ENCODE measurements around the gene USB1. TPM values are rescaled to one million over a fixed set of nuclear protein-coding genes. Genes with fewer than 3 reads are reported as not detected.

The USB1 gene
- total and polyA plus RNA-seq, 2 experiments from 2014 or later, result 7.6 to 48.4 TPM

GRCh38 chr16:58063377-58064076 is 62.3 kb downstream of the USB1 start:
- H3K4me1 ChIP-seq (ENCODE audit: insufficient read depth), result no peaks in the 10 kb centered on the region
- in situ Hi-C loops (cut with MboI), result no loop called here
- H3F3A ChIP-seq (ENCODE audit: insufficient read depth), result no peaks in the 10 kb centered on the region
- no peaks in the 10 kb centered on the region for H3K27me3 ChIP-seq (replicated peaks; ENCODE audit: insufficient read depth)
- H3K4me3 ChIP-seq, result no peak overlapping the region
- no peaks in the 10 kb centered on the region for H3K36me3 ChIP-seq (ENCODE audit: low read depth)
- H3K9ac ChIP-seq, result no peak overlapping the region
- H3K4me2 ChIP-seq (ENCODE audit: unreplicated experiment), result no peak overlapping the region
- no peaks in the 10 kb centered on the region for H3K79me2 ChIP-seq (ENCODE audit: insufficient read depth)
- H3K9me3 ChIP-seq (ENCODE audit: low read depth), result no peaks in the 10 kb centered on the region
- H3K9me2 ChIP-seq (ENCODE audit: insufficient read depth), result no peaks in the 10 kb centered on the region
- DNase-seq, result no peak
- WGBS, 2 experiments (ENCODE audit: low coverage in 1 of 2, low lambda C conversion rate in 2 of 2, missing lambda C conversion rate in 2 of 2), result 55 to 67% methylated on average over 8 of the region's 8 CpGs
- H2AFZ ChIP-seq, result no peak overlapping the region
- no peak overlapping the region for H3K27ac ChIP-seq
- no peaks in the 10 kb centered on the region for H4K20me1 ChIP-seq (ENCODE audit: insufficient read depth)
- TF ChIP-seq EZH2 (IDR thresholded peaks at IDR 0.05; ENCODE audit: insufficient read depth, poor library complexity, severe bottlenecking) (no peak), EZH2phosphoT487 (IDR thresholded peaks at IDR 0.05; ENCODE audit: insufficient read depth, low read depth) (no peak)

- Histone ChIP-seq H3K4me3 (no peak overlapping the region), H3K4me1 (ENCODE audit: insufficient read depth) (no peaks in the 10 kb centered on the region), H3K27me3 (replicated peaks; ENCODE audit: insufficient read depth) (no peaks in the 10 kb centered on the region), H3K9me3 (ENCODE audit: low read depth) (no peaks in the 10 kb centered on the region), H3K36me3 (ENCODE audit: low read depth) (no peaks in the 10 kb centered on the region), H3K9ac (no peak overlapping the region), H3F3A (ENCODE audit: insufficient read depth) (no peaks in the 10 kb centered on the region), H3K4me2 (ENCODE audit: unreplicated experiment) (no peak overlapping the region), H3K9me2 (ENCODE audit: insufficient read depth) (no peaks in the 10 kb centered on the region), H3K27ac (no peak overlapping the region), H2AFZ (no peak overlapping the region), H4K20me1 (ENCODE audit: insufficient read depth) (no peaks in the 10 kb centered on the region), H3K79me2 (ENCODE audit: insufficient read depth) (no peaks in the 10 kb centered on the region)
- TF ChIP-seq EZH2 (IDR thresholded peaks at IDR 0.05; ENCODE audit: insufficient read depth, poor library complexity, severe bottlenecking) (no peak), EZH2phosphoT487 (IDR thresholded peaks at IDR 0.05; ENCODE audit: insufficient read depth, low read depth) (no peak)
- WGBS, 2 experiments (ENCODE audit: low coverage in 1 of 2, low lambda C conversion rate in 2 of 2, missing lambda C conversion rate in 2 of 2), result 85 to 87% methylated on average over 4 of the region's 4 CpGs
- in situ Hi-C loops (cut with MboI), result no loop called here
- no peak for DNase-seq
Measured at GRCh38 chr16:58070585-58070984, 69.4 kb downstream of the USB1 start.

Other genes starting within 250 kb of the USB1 start
- 50.0 and 65.3 TPM in 2 replicates for gene KIFC3, start 198.9 kb upstream of the USB1 start, total RNA-seq (2014; rRNA removed; shearing (Covaris generic))
- 27.0 and 28.4 TPM in 2 replicates for gene KIFC3, start 198.9 kb upstream of the USB1 start, polyA plus RNA-seq (2016; fragmentation: Nextera tagmentation; extraction: Ambion mirVana)
- gene CNGB1, start 30.3 kb upstream of the USB1 start, total RNA-seq (2014; rRNA removed; shearing (Covaris generic)), result not detected in 2 replicates
- gene CNGB1, start 30.3 kb upstream of the USB1 start, polyA plus RNA-seq (2016; fragmentation: Nextera tagmentation; extraction: Ambion mirVana), result not detected in 2 replicates
- 0.63 and 8.2 TPM in 2 replicates for gene ZNF319, start 735 bp upstream of the USB1 start, total RNA-seq (2014; rRNA removed; shearing (Covaris generic))
- gene ZNF319, start 735 bp upstream of the USB1 start, polyA plus RNA-seq (2016; fragmentation: Nextera tagmentation; extraction: Ambion mirVana), result 4.6 and 4.9 TPM in 2 replicates
- 1.4 and 1.6 TPM in 2 replicates for gene MMP15, start 24.3 kb downstream of the USB1 start, total RNA-seq (2014; rRNA removed; shearing (Covaris generic))
- 0.39 and 0.45 TPM in 2 replicates for gene MMP15, start 24.3 kb downstream of the USB1 start, polyA plus RNA-seq (2016; fragmentation: Nextera tagmentation; extraction: Ambion mirVana)
- gene CFAP20, start 128.0 kb downstream of the USB1 start, total RNA-seq (2014; rRNA removed; shearing (Covaris generic)), result 33.4 and 77.2 TPM in 2 replicates
- gene CFAP20, start 128.0 kb downstream of the USB1 start, polyA plus RNA-seq (2016; fragmentation: Nextera tagmentation; extraction: Ambion mirVana), result 49.5 and 50.7 TPM in 2 replicates
- 13.2 and 16.6 TPM in 2 replicates for gene CSNK2A2, start 196.7 kb downstream of the USB1 start, total RNA-seq (2014; rRNA removed; shearing (Covaris generic))
- gene CSNK2A2, start 196.7 kb downstream of the USB1 start, polyA plus RNA-seq (2016; fragmentation: Nextera tagmentation; extraction: Ambion mirVana), result 26.7 and 27.4 TPM in 2 replicates